Tibial nerve (tissue), 3 donors: ENCODE measurements around the gene PPFIBP2.

ENCODE experiments used
- EP300 ChIP-seq, 2 donors: sonication (generic); formaldehyde crosslinking; IDR thresholded peaks; one replicate each; pipeline ENCODE4 v1.6.1; 2017; ENCODE audit warnings: antibody characterized with exemption in 2 of 2, mild to moderate bottlenecking in 1 of 2
- POLR2A ChIP-seq, 2 donors: fragments of 450-650 bp; IDR thresholded peaks; one replicate each; pipeline ENCODE4 v1.6.1; 2017; ENCODE audit warnings: antibody characterized with exemption in 2 of 2, mild to moderate bottlenecking in 2 of 2, moderate library complexity in 2 of 2

DNA sequence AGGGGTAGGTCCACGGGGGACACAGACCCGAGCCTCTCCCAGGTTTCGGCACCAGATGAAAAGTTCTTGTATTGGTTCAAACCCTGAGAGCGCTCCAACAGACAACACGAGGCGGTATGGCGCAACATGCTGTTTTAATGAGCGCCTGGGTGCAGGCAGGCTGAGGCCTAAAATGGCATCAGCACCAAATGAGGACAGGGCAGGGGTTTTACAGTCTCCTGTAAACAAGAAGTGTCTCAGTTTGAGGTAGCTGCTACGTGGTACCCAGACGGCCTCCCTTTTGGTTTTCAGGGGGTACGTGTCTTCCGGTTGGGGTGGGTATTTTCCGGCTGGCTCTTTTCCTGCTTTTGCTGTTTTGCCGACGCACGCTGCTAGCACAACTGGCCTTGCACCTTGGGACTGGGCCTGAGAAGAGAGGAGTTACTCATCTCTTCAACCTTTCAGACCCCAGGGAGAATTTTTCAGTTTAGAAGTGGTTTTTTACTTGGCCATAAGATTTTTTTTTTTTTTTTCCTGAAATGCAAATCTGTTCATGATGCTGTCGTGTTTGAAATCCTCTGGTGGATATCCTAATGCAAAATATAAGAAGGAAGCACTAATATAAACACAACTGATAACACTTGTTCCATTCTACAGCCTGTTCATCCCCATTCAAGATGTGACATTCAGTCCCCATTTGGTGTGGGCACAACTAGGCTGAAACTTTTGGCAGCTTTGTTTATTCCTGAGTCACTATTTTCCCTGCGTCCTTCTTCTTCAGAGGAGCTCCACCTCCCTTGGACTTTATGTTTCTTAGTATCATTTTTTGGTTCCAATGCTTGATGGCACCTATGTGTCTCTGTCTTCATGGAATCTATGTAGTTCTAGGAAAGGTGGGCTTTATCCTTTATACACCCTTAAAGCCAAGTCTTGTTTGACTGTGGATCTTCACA, 6.5 kb downstream of the PPFIBP2 start:
- TF ChIP-seq POLR2A (IDR thresholded peaks at IDR 0.05) (no peak), EP300 (IDR thresholded peaks at IDR 0.05) (no peak)
